Esophagus (tissue), 2 donors: Measurements from ENCODE around the gene CDCP2. TPM values are rescaled to one million over a fixed set of nuclear protein-coding genes. Genes with fewer than 3 reads are reported as not detected.

Experiments used
- H3K27ac ChIP-seq, 2 donors: one replicate each; pipeline ENCODE4 v1.5.1; 2013; ENCODE audit warnings: low read depth in 2 of 2, mild to moderate bottlenecking in 2 of 2, inconsistent platforms in 1 of 2, low read length in 1 of 2, moderate library complexity in 1 of 2
- H3K27me3 ChIP-seq, 2 donors: one replicate each; pipeline ENCODE4 v1.6.1; 2013; ENCODE audit warnings: low read length in 2 of 2, control low read depth in 1 of 2, mild to moderate bottlenecking in 1 of 2; ENCODE audit not compliant: insufficient read depth in 2 of 2, control insufficient read depth in 1 of 2
- H3K36me3 ChIP-seq, 2 donors: one replicate each; pipeline ENCODE4 v1.6.1; 2013; ENCODE audit warnings: low read length in 1 of 2; ENCODE audit not compliant: control insufficient read depth in 2 of 2, insufficient read depth in 2 of 2
- H3K4me1 ChIP-seq, 2 donors: one replicate each; pipeline ENCODE4 v1.6.1; 2013; ENCODE audit warnings: low read length in 1 of 2; ENCODE audit not compliant: control insufficient read depth in 2 of 2, insufficient read depth in 2 of 2
- H3K4me3 ChIP-seq, 2 donors: one replicate each; pipeline ENCODE4 v1.5.1; 2013; ENCODE audit warnings: low read length in 2 of 2, mild to moderate bottlenecking in 2 of 2, low read depth in 1 of 2, moderate library complexity in 1 of 2
- H3K9me3 ChIP-seq, 2 donors: one replicate each; pipeline ENCODE4 v1.6.1; 2013; ENCODE audit warnings: mild to moderate bottlenecking in 2 of 2, low read depth in 1 of 2, low read length in 1 of 2, moderate library complexity in 1 of 2; ENCODE audit not compliant: control insufficient read depth in 2 of 2, insufficient read depth in 1 of 2
- WGBS, 2 donors: extraction: QIAGEN DNeasy Blood & Tissue Kit; methylation state at CpG; one replicate each; pipeline ENCODE4 v1.1.7; 2013; 5-methylcytosine and 5-hydroxymethylcytosine counted together
- polyA plus RNA-seq, 2 donors: library from polyadenylated mRNA; stranded (reverse); fragments of 200-250 nt; gene quantifications; one replicate each; pipeline ENCODE4 v1.2.3, GENCODE V29; 2013
- donor health status: healthy with polysubstance abuse.
- donor health status: Bipolar disorder and iron deficiency.

The CDCP2 gene
- under 1 TPM in 1 of 2 donors, not detected in 1; 0.06 TPM for polyA plus RNA-seq

DNA sequence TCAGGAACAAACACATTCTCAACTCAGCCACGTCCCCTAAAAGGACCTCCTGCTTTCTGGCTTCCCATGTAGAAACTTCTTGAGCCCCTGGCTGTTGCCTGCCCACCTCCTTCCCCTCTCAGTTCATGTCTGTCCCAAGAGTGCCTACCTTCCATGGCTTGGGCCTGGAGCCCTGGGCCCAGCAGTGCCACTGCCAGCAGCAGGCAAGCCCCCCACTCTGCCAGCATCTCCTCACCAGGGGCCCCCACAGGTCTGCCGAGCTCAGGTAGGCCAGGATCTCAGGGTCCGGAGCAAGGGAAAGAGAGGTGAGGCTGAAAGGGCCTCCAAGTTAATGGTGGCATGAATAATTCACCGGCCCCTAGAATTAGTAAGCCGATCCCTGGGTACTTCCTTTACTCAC lies at the start of gene CDCP2:
Gene CDCP2, minus strand, starts transcription at position 305 of the 400 bp plus-strand sequence. Its CDS starts 78 bp downstream, at position 227.
- no peaks in the 10 kb centered on the region for H3K36me3 ChIP-seq
- WGBS, 2 donors = 91 to 95% methylated on average over 5 of the region's 5 CpGs
- H3K27me3 ChIP-seq = no peaks in the 10 kb centered on the region
- no peak within 1 kb of the TSS for H3K4me3 ChIP-seq
- peak within 1 kb of the TSS in 1 of 2 donors; percentile 52 for H3K27ac ChIP-seq
- peaks cover 3 to 7% of the 10 kb centered on the region in 2 donors for H3K4me1 ChIP-seq
- no peaks in the 10 kb centered on the region for H3K9me3 ChIP-seq

GRCh38 chr1:54200519-54200997 lies 47.8 kb upstream of the CDCP2 start:
- Histone ChIP-seq H3K27me3 (no peaks in the 10 kb centered on the region), H3K4me1 (peaks cover 4% of the 10 kb centered on the region in 2 donors), H3K9me3 (no peaks in the 10 kb centered on the region), H3K36me3 (peaks cover 10 to 12% of the 10 kb centered on the region in 2 donors), H3K4me3 (peak overlapping the region; percentile 92 to 95), H3K27ac (peak overlapping the region; percentile 65 to 67)
- 1 to 2% methylated on average over 15 of the region's 15 CpGs for WGBS, 2 donors

- peak within 1 kb of the TSS; percentile 65 to 67 for H3K27ac ChIP-seq
- no peaks in the 10 kb centered on the region for H3K27me3 ChIP-seq
- 0% methylated on average over 48 to 51 of the region's 51 CpGs for WGBS, 2 donors
- H3K4me1 ChIP-seq = peaks cover 4% of the 10 kb centered on the region in 2 donors
- H3K4me3 ChIP-seq = peak within 1 kb of the TSS; percentile 92 to 95
- H3K9me3 ChIP-seq = no peaks in the 10 kb centered on the region
- H3K36me3 ChIP-seq = peaks cover 11 to 16% of the 10 kb centered on the region in 2 donors
These were observed 47.1 kb upstream of the CDCP2 start, which contains the start of the genes CYB5RL and MRPL37 for GRCh38 chr1:54199765-54200518. TSS of gene CYB5RL (minus strand) at chr1:54200030. CDS start at chr1:54195616, 4,414 bp downstream. TSS of gene MRPL37 (plus strand) at chr1:54200167. CDS start at chr1:54200244, 77 bp downstream.

- Histone ChIP-seq H3K9me3 (no peaks in the 10 kb centered on the region), H3K27me3 (no peaks in the 10 kb centered on the region), H3K36me3 (peaks cover 6 to 10% of the 10 kb centered on the region in 2 donors), H3K4me3 (peak overlapping the region; percentile 92 to 95), H3K27ac (peak overlapping the region in 1 of 2 donors; percentile 43), H3K4me1 (peaks cover 4% of the 10 kb centered on the region in 2 donors)
- WGBS, 2 donors = 14% methylated on average over 17 of the region's 17 CpGs
These were observed 46.5 kb upstream of the CDCP2 start for GRCh38 chr1:54199151-54199764.

DNA sequence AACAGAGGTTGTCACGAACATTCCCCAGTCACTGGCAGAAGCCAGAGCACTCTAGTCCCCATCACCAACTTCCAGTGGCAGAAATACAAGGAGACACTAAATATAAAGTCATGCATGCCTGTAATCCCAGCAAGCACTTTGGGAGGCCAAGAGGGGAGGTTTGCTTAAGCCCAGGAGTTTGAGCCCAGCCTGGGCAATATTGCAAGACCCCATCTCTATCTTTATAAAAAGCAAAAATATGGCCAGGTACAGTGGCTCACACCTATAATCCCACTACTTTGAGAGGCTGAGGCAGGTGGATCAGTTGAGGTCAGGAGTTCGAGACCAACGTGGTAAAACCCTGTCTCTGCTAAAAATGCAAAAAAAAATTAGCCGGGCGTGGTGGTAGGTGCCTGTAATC lies 40.7 kb upstream of the CDCP2 start:
- Histone ChIP-seq H3K4me3 (no peak overlapping the region), H3K9me3 (no peaks in the 10 kb centered on the region), H3K27ac (no peak overlapping the region), H3K36me3 (peaks cover 9 to 13% of the 10 kb centered on the region in 2 donors), H3K27me3 (no peaks in the 10 kb centered on the region), H3K4me1 (no peaks in the 10 kb centered on the region)
- whole genome bisulfite sequencing, 2 donors = 91% methylated on average over 5 of the region's 5 CpGs

- Histone ChIP-seq H3K4me1 (no peaks in the 10 kb centered on the region), H3K27me3 (no peaks in the 10 kb centered on the region), H3K4me3 (no peak overlapping the region), H3K36me3 (peaks cover 9 to 13% of the 10 kb centered on the region in 2 donors), H3K27ac (no peak overlapping the region), H3K9me3 (no peaks in the 10 kb centered on the region)
- WGBS, 2 donors = 33 to 94% methylated on average over 1 of the region's 1 CpG
These were observed 38.7 kb upstream of the CDCP2 start for GRCh38 chr1:54191525-54191924.

DNA sequence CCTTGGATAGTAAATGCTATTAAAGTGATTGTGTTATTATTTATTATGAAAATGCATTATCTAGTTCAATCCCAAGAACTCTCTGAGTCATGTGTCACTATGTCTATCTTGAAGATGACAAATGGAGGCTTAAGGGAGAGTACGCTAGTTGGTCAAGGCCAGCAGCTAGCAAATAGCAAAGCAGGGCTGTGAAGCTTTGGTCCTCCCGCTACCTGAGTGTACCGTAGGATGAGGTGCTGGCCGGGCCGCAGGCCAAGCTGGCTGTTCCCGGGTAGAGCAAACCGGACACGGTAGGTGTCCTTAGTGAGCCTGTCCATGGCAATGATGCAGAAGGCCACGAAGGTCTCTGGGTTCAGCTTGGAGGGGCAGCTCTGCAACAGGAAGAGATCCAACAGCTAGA lies 37.7 kb upstream of the CDCP2 start:
- Histone ChIP-seq H3K27ac (no peak overlapping the region), H3K9me3 (no peaks in the 10 kb centered on the region), H3K27me3 (no peaks in the 10 kb centered on the region), H3K36me3 (peaks cover 6 to 13% of the 10 kb centered on the region in 2 donors), H3K4me1 (no peaks in the 10 kb centered on the region), H3K4me3 (no peak overlapping the region)
- WGBS, 2 donors = 92 to 94% methylated on average over 9 of the region's 9 CpGs

DNA sequence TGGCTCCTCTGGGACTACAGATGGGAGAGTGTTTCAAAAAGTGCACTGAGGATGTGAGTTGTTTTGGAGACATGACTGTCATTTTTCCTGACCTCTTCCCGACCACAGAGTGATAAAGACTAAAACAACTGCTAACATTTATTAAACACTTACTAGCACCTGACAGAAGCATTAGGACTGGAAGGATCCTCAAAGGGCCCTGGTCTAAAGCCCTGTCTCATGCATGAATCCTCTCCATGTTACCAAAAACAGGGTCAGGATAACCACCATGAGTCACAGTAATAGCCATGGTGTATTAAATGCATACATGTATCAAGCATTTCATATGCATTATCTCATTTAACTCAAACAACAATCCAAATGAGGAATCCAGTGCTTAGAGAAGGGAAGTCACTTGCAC lies 35.5 kb upstream of the CDCP2 start:
- WGBS, 2 donors = 73 to 83% methylated on average over 1 of the region's 1 CpG
- peaks cover 0 to 8% of the 10 kb centered on the region in 2 donors for H3K36me3 ChIP-seq
- H3K27ac ChIP-seq = no peak overlapping the region
- no peaks in the 10 kb centered on the region for H3K4me1 ChIP-seq
- no peaks in the 10 kb centered on the region for H3K9me3 ChIP-seq
- H3K4me3 ChIP-seq = no peak overlapping the region
- no peaks in the 10 kb centered on the region for H3K27me3 ChIP-seq

- Histone ChIP-seq H3K27ac (no peak overlapping the region), H3K4me3 (no peak overlapping the region), H3K27me3 (no peaks in the 10 kb centered on the region), H3K9me3 (no peaks in the 10 kb centered on the region), H3K36me3 (peaks cover 0 to 8% of the 10 kb centered on the region in 2 donors), H3K4me1 (no peaks in the 10 kb centered on the region)
- 92 to 93% methylated on average over 3 of the region's 3 CpGs for WGBS, 2 donors
These were observed 33.3 kb upstream of the CDCP2 start for GRCh38 chr1:54186056-54186455.
